ENCODE measurements around the gene WFIKKN1. TPM values are rescaled to one million over a fixed set of nuclear protein-coding genes. Genes with fewer than 3 reads are reported as not detected.

WFIKKN1 gene
- total RNA-seq, 1 donor from 2014 or later = 0.89 TPM

GRCh38 chr16:682493-683395, 52.0 kb downstream of the WFIKKN1 start:
- Histone ChIP-seq H3K4me3 (ENCODE audit: insufficient read depth, low read depth, low read length) (no peak overlapping the region), H3K9me3 (ENCODE audit: insufficient read depth, low read depth, low read length) (no peaks in the 10 kb centered on the region), H3K79me2 (ENCODE audit: insufficient read depth, low read length) (peaks cover 60% of the 10 kb centered on the region), H3K4me1 (ENCODE audit: insufficient read depth, low read length) (peaks cover 32% of the 10 kb centered on the region), H3K36me3 (ENCODE audit: insufficient read depth, low read length) (peaks cover 3% of the 10 kb centered on the region), H2AFZ (ENCODE audit: low read depth, low read length) (no peak overlapping the region), H3K27ac (ENCODE audit: low read depth, low read length) (no peak overlapping the region), H3K27me3 (ENCODE audit: insufficient read depth, low read length) (no peaks in the 10 kb centered on the region), H4K20me1 (ENCODE audit: insufficient read depth, low read length) (peaks cover 31% of the 10 kb centered on the region), H3K4me2 (ENCODE audit: low read length) (peak overlapping the region; percentile 88), H3K9ac (ENCODE audit: low read length) (peak overlapping the region; percentile 65)
- DNase-seq (ENCODE audit: low read depth) (no peak), FAIRE-seq (no peak)
- peaks cover 13% of the 10 kb centered on the region for H3K4me1 Mint-ChIP-seq (ENCODE audit: low read depth, unreplicated experiment)
- H3K27me3 Mint-ChIP-seq (ENCODE audit: low read depth, unreplicated experiment) = no peaks in the 10 kb centered on the region
- H3K36me3 Mint-ChIP-seq (ENCODE audit: low read depth, unreplicated experiment) = peaks cover 10% of the 10 kb centered on the region
- H3K9me3 Mint-ChIP-seq (ENCODE audit: unreplicated experiment) = no peaks in the 10 kb centered on the region
- TF ChIP-seq, protein P1, sequence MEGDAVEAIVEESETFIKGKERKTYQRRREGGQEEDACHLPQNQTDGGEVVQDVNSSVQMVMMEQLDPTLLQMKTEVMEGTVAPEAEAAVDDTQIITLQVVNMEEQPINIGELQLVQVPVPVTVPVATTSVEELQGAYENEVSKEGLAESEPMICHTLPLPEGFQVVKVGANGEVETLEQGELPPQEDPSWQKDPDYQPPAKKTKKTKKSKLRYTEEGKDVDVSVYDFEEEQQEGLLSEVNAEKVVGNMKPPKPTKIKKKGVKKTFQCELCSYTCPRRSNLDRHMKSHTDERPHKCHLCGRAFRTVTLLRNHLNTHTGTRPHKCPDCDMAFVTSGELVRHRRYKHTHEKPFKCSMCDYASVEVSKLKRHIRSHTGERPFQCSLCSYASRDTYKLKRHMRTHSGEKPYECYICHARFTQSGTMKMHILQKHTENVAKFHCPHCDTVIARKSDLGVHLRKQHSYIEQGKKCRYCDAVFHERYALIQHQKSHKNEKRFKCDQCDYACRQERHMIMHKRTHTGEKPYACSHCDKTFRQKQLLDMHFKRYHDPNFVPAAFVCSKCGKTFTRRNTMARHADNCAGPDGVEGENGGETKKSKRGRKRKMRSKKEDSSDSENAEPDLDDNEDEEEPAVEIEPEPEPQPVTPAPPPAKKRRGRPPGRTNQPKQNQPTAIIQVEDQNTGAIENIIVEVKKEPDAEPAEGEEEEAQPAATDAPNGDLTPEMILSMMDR (IDR thresholded peaks at IDR 0.05; ENCODE audit: insufficient read depth, low read depth, low read length) = no peak
- no peak for TF ChIP-seq EZH2 (IDR thresholded peaks at IDR 0.05; ENCODE audit: insufficient read depth, low read length)
- H3K27ac Mint-ChIP-seq (ENCODE audit: unreplicated experiment) = peak overlapping the region; percentile 34
- H3K4me3 Mint-ChIP-seq (ENCODE audit: unreplicated experiment) = peak overlapping the region; percentile 78

GRCh38 chr16:683396-684070, 52.7 kb downstream of the WFIKKN1 start:
- TF ChIP-seq, protein P1 (IDR thresholded peaks at IDR 0.05; ENCODE audit: insufficient read depth, low read depth, low read length) = no peak
- TF ChIP-seq EZH2 (IDR thresholded peaks at IDR 0.05; ENCODE audit: insufficient read depth, low read length) = no peak
- peak overlapping the region; percentile 65 for H3K9ac ChIP-seq (ENCODE audit: low read length)
- peaks cover 10% of the 10 kb centered on the region for H3K36me3 Mint-ChIP-seq (ENCODE audit: low read depth, unreplicated experiment)

More at GRCh38 chr16:683396-684070, 52.7 kb downstream of the WFIKKN1 start:
- Mint-ChIP-seq H3K27ac (ENCODE audit: unreplicated experiment) (peak overlapping the region; percentile 47), H3K9me3 (ENCODE audit: unreplicated experiment) (no peaks in the 10 kb centered on the region), H3K4me3 (ENCODE audit: unreplicated experiment) (peak overlapping the region; percentile 78), H3K4me1 (ENCODE audit: low read depth, unreplicated experiment) (peaks cover 13% of the 10 kb centered on the region), H3K27me3 (ENCODE audit: low read depth, unreplicated experiment) (no peaks in the 10 kb centered on the region)
- Histone ChIP-seq H4K20me1 (ENCODE audit: insufficient read depth, low read length) (peaks cover 31% of the 10 kb centered on the region), H3K27me3 (ENCODE audit: insufficient read depth, low read length) (no peaks in the 10 kb centered on the region), H2AFZ (ENCODE audit: low read depth, low read length) (no peak overlapping the region), H3K4me2 (ENCODE audit: low read length) (peak overlapping the region; percentile 88), H3K79me2 (ENCODE audit: insufficient read depth, low read length) (peaks cover 64% of the 10 kb centered on the region), H3K4me3 (ENCODE audit: insufficient read depth, low read depth, low read length) (peak overlapping the region; percentile 57), H3K36me3 (ENCODE audit: insufficient read depth, low read length) (peaks cover 3% of the 10 kb centered on the region), H3K9me3 (ENCODE audit: insufficient read depth, low read depth, low read length) (no peaks in the 10 kb centered on the region), H3K27ac (ENCODE audit: low read depth, low read length) (peak overlapping the region; percentile 50), H3K4me1 (ENCODE audit: insufficient read depth, low read length) (peaks cover 32% of the 10 kb centered on the region)
- FAIRE-seq (no peak), DNase-seq (ENCODE audit: low read depth) (no peak)

Other genes starting within 250 kb of the WFIKKN1 start
- gene PGAP6, start 249.0 kb upstream of the WFIKKN1 start, total RNA-seq = 80.5 and 86.3 TPM in 2 replicates
- 268 and 275 TPM in 2 replicates for gene NME4, start 233.8 kb upstream of the WFIKKN1 start, total RNA-seq
- gene DECR2, start 229.1 kb upstream of the WFIKKN1 start, total RNA-seq = 13.4 and 17.4 TPM in 2 replicates
- 21.0 and 21.2 TPM in 2 replicates for gene RAB11FIP3, start 205.3 kb upstream of the WFIKKN1 start, total RNA-seq
- 33.6 and 38.7 TPM in 2 replicates for gene CAPN15, start 103.3 kb upstream of the WFIKKN1 start, total RNA-seq
- 0.09 TPM in 1 of 2 replicates, not detected in the other for gene PRR35, start 70.6 kb upstream of the WFIKKN1 start, total RNA-seq
- 0.50 and 0.73 TPM in 2 replicates for gene NHLRC4, start 64.0 kb upstream of the WFIKKN1 start, total RNA-seq
- 22.2 and 22.4 TPM in 2 replicates for gene PIGQ, start 61.0 kb upstream of the WFIKKN1 start, total RNA-seq
- 12.6 and 13.0 TPM in 2 replicates for gene RAB40C, start 40.9 kb upstream of the WFIKKN1 start, total RNA-seq
- 56.4 and 59.6 TPM in 2 replicates for gene METTL26, start 5.3 kb downstream of the WFIKKN1 start, total RNA-seq
- gene MCRIP2, start 10.8 kb downstream of the WFIKKN1 start, total RNA-seq = 20.9 and 23.7 TPM in 2 replicates
- 16.1 and 21.2 TPM in 2 replicates for gene WDR90, start 18.4 kb downstream of the WFIKKN1 start, total RNA-seq
- gene RHOT2, start 37.1 kb downstream of the WFIKKN1 start, total RNA-seq = 87.3 and 93.2 TPM in 2 replicates
- gene RHBDL1, start 44.7 kb downstream of the WFIKKN1 start, total RNA-seq = 4.0 and 4.9 TPM in 2 replicates
- 138 and 140 TPM in 2 replicates for gene STUB1, start 49.4 kb downstream of the WFIKKN1 start, total RNA-seq
- 24.6 and 26.8 TPM in 2 replicates for gene JMJD8, start 53.3 kb downstream of the WFIKKN1 start, total RNA-seq
- gene WDR24, start 59.4 kb downstream of the WFIKKN1 start, total RNA-seq = 8.2 and 9.5 TPM in 2 replicates
- gene FBXL16, start 74.8 kb downstream of the WFIKKN1 start, total RNA-seq = 3.7 and 5.2 TPM in 2 replicates
- 30.1 and 31.5 TPM in 2 replicates for gene METRN, start 84.1 kb downstream of the WFIKKN1 start, total RNA-seq
- 22.6 and 26.6 TPM in 2 replicates for gene ANTKMT, start 90.2 kb downstream of the WFIKKN1 start, total RNA-seq
- gene CCDC78, start 95.5 kb downstream of the WFIKKN1 start, total RNA-seq = 2.1 and 4.7 TPM in 2 replicates
- 15.5 and 17.6 TPM in 2 replicates for gene HAGHL, start 96.1 kb downstream of the WFIKKN1 start, total RNA-seq
- gene CIAO3, start 110.0 kb downstream of the WFIKKN1 start, total RNA-seq = 18.5 and 19.6 TPM in 2 replicates
- gene MSLN, start 129.7 kb downstream of the WFIKKN1 start, total RNA-seq = not detected in 2 replicates
- 27.5 and 28.8 TPM in 2 replicates for gene RPUSD1, start 157.4 kb downstream of the WFIKKN1 start, total RNA-seq
- 9.8 and 14.8 TPM in 2 replicates for gene CHTF18, start 157.6 kb downstream of the WFIKKN1 start, total RNA-seq
- not detected in 2 replicates for gene GNG13, start 169.7 kb downstream of the WFIKKN1 start, total RNA-seq